ENCODE measurements around the gene CXADR. TPM values are rescaled to one million over a fixed set of nuclear protein-coding genes. Genes with fewer than 3 reads are reported as not detected.
"Not testable (repeated sequence)": the region's sequence is repeated elsewhere in the genome, so short reads cannot be mapped to it uniquely, and the experiment has no call there.

Gene CXADR
- total RNA-seq, 1 donor from 2014 or later = 226 TPM

DNA sequence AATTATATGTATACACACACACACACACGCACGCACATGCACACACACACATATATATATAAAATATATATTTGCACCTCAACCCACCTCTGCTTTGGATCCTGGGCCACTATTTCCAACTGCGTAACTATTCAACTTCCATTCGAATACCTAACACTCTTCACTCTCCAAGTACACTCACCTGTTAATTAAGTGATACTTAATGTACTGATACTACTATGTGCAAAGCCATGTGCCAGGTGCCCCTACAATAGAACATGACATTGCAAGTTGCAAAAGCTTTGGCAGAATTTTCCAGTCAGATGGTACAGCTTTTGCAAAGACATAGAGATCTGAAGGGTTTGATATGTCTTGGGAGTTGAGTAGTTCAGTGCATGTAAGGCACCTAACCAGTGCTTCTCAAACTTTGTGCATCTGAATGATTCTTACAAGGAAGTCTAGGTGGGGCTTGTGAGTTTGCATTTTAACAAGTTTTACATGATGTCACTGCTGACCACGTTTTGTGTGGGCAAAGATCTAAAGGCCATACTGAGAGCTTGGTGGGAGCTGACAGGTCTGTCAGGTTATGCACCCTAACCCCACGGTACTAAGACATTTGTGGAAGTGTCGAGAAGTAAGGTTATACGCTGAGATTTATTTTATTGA, 7.2 kb downstream of the CXADR start:
- Histone ChIP-seq H3K4me2 (no peak overlapping the region), H3K27me3 (no peaks in the 10 kb centered on the region), H2AFZ (replicated peaks) (no peak overlapping the region), H3K79me2 (ENCODE audit: low read depth) (peaks cover 100% of the 10 kb centered on the region), H3K36me3 (no peaks in the 10 kb centered on the region), H3K9me3 (ENCODE audit: low read depth) (no peaks in the 10 kb centered on the region), H4K20me1 (ENCODE audit: low read depth) (peaks cover 100% of the 10 kb centered on the region), H3K4me1 (peaks cover 7% of the 10 kb centered on the region), H3K27ac (no peak overlapping the region), H3K9ac (no peak overlapping the region), H3F3A (ENCODE audit: low read depth) (peaks cover 10% of the 10 kb centered on the region), H3K4me3 (no peak overlapping the region)
- peaks cover 10% of the 10 kb centered on the region for H3K4me1 Mint-ChIP-seq
- peaks cover 74% of the 10 kb centered on the region for H3K36me3 Mint-ChIP-seq
- DNase-seq (ENCODE audit: low spot score) = no peak
- peaks cover 67% of the 10 kb centered on the region for H3K9me3 Mint-ChIP-seq
- no peak overlapping the region for H3K27ac Mint-ChIP-seq
- H3K4me3 Mint-ChIP-seq = no peak overlapping the region
- peaks cover 1% of the 10 kb centered on the region for H3K27me3 Mint-ChIP-seq (ENCODE audit: insufficient read depth, low read depth)
- TF ChIP-seq EZH2 (IDR thresholded peaks at IDR 0.05) (no peak), EZH2phosphoT487 (IDR thresholded peaks at IDR 0.05) (no peak)
- TF ChIP-seq, protein P1, sequence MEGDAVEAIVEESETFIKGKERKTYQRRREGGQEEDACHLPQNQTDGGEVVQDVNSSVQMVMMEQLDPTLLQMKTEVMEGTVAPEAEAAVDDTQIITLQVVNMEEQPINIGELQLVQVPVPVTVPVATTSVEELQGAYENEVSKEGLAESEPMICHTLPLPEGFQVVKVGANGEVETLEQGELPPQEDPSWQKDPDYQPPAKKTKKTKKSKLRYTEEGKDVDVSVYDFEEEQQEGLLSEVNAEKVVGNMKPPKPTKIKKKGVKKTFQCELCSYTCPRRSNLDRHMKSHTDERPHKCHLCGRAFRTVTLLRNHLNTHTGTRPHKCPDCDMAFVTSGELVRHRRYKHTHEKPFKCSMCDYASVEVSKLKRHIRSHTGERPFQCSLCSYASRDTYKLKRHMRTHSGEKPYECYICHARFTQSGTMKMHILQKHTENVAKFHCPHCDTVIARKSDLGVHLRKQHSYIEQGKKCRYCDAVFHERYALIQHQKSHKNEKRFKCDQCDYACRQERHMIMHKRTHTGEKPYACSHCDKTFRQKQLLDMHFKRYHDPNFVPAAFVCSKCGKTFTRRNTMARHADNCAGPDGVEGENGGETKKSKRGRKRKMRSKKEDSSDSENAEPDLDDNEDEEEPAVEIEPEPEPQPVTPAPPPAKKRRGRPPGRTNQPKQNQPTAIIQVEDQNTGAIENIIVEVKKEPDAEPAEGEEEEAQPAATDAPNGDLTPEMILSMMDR (IDR thresholded peaks at IDR 0.05) = no peak

DNA sequence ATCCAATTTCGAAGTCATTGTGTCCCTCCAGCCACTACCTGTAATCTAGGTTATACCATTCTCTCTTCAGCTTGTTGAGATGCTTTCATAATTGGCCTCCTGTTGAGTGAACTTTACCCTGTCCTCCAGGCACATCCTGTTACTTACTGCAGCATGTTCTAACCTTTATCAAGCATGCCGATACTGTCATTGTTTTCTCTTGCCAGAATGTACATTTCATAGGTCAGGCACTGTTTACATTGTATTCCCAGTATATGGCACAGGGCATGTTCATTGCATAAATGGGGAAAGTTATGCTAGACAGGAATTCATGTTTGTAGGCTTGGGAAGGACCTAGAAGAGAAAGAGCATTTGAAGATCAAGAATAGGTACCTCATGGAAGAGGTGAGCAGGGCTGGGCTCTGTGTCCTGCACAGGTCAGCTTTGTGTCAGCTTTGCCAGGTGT, 10.2 kb downstream of the CXADR start:
- no peaks in the 10 kb centered on the region for H3K27me3 ChIP-seq
- no peak for DNase-seq (ENCODE audit: low spot score)
- no peak overlapping the region for H3K27ac ChIP-seq
- H3K4me3 ChIP-seq = no peak overlapping the region
- H3F3A ChIP-seq (ENCODE audit: low read depth) = peaks cover 10% of the 10 kb centered on the region
- H4K20me1 ChIP-seq (ENCODE audit: low read depth) = peaks cover 100% of the 10 kb centered on the region
- H3K9me3 ChIP-seq (ENCODE audit: low read depth) = no peaks in the 10 kb centered on the region
- no peak overlapping the region for H3K9ac ChIP-seq
- Mint-ChIP-seq H3K36me3 (peaks cover 75% of the 10 kb centered on the region), H3K27ac (no peak overlapping the region), H3K4me1 (peaks cover 3% of the 10 kb centered on the region), H3K4me3 (no peak overlapping the region), H3K9me3 (peaks cover 65% of the 10 kb centered on the region), H3K27me3 (ENCODE audit: insufficient read depth, low read depth) (no peaks in the 10 kb centered on the region)
- H3K36me3 ChIP-seq = no peaks in the 10 kb centered on the region
- no peak overlapping the region for H3K4me2 ChIP-seq
- H3K79me2 ChIP-seq (ENCODE audit: low read depth) = peaks cover 100% of the 10 kb centered on the region
- H3K4me1 ChIP-seq = peaks cover 18% of the 10 kb centered on the region
- TF ChIP-seq EZH2phosphoT487 (IDR thresholded peaks at IDR 0.05) = no peak
- TF ChIP-seq, protein P1 (IDR thresholded peaks at IDR 0.05) = no peak
- TF ChIP-seq EZH2 (IDR thresholded peaks at IDR 0.05) = no peak
- no peak overlapping the region for H2AFZ ChIP-seq (replicated peaks)

DNA sequence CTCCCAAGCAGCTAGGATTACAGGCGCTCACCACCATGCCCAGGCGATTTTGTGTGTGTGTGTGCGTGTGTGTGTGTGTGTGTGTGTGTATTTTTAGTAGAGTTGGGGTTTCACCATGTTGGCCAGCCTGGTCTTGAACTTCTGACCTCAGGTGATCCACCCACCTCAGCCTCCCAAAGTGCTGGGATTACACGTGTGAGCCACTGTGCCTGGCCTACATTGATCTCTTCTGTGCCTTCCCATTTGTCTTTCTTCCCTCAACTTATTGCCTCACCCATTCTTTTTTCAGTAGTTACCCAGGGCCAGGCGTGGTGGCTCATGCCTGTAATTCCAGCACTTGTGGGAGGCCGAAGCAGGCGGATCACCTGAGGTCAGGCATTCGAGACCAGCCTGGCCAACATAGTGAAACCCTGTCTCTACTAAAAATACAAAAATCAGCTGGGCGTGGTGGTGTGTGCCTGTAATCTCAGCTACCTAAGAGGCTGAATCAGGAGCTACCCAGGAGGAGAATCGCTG, 11.2 kb downstream of the CXADR start:
- Histone ChIP-seq H3K79me2 (ENCODE audit: low read depth) (peaks cover 100% of the 10 kb centered on the region), H4K20me1 (ENCODE audit: low read depth) (peaks cover 100% of the 10 kb centered on the region), H3K4me1 (peaks cover 18% of the 10 kb centered on the region)
- Mint-ChIP-seq H3K4me3 (peak overlapping the region; percentile 18), H3K36me3 (peaks cover 72% of the 10 kb centered on the region), H3K9me3 (peaks cover 66% of the 10 kb centered on the region)
- not testable (repeated sequence) for H3K4me1 Mint-ChIP-seq; H3K9me3 ChIP-seq (ENCODE audit: low read depth); H3K4me2 ChIP-seq; H3K27ac ChIP-seq; H3F3A ChIP-seq (ENCODE audit: low read depth); H3K9ac ChIP-seq; H3K4me3 ChIP-seq; H3K27me3 ChIP-seq; H2AFZ ChIP-seq (replicated peaks); H3K27ac Mint-ChIP-seq; H3K27me3 Mint-ChIP-seq (ENCODE audit: insufficient read depth, low read depth); DNase-seq (ENCODE audit: low spot score); H3K36me3 ChIP-seq

DNA sequence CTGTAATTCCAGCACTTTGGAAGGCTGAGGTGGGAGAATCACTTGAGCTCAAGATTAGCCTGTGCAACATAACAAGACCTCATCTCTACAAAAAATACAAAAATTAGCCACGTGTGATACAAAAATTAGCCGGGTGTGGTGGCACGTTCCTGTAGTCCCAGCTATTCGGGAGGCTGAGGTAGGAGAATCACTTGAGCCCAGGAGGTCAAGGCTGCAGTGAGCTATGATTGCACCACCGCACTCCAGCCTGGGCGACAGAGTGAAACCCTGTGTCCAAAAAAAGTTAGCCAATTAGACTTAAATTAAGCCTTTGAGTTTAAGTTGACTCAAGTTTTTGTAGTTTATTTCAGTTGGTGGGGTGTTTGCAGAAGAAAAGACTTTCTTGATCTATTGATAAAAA, 11.8 kb downstream of the CXADR start:
- Histone ChIP-seq H3K27ac (no peak overlapping the region), H3F3A (ENCODE audit: low read depth) (peaks cover 10% of the 10 kb centered on the region), H3K4me2 (no peak overlapping the region), H3K4me1 (peaks cover 18% of the 10 kb centered on the region), H2AFZ (replicated peaks) (no peak overlapping the region), H3K9me3 (ENCODE audit: low read depth) (no peaks in the 10 kb centered on the region), H3K9ac (no peak overlapping the region), H4K20me1 (ENCODE audit: low read depth) (peaks cover 100% of the 10 kb centered on the region), H3K36me3 (no peaks in the 10 kb centered on the region), H3K27me3 (no peaks in the 10 kb centered on the region), H3K4me3 (no peak overlapping the region), H3K79me2 (ENCODE audit: low read depth) (peaks cover 100% of the 10 kb centered on the region)
- peaks cover 68% of the 10 kb centered on the region for H3K36me3 Mint-ChIP-seq
- peaks cover 4% of the 10 kb centered on the region for H3K27me3 Mint-ChIP-seq (ENCODE audit: insufficient read depth, low read depth)
- no peak for DNase-seq (ENCODE audit: low spot score)
- H3K27ac Mint-ChIP-seq = no peak overlapping the region
- no peak for TF ChIP-seq EZH2 (IDR thresholded peaks at IDR 0.05)
- TF ChIP-seq EZH2phosphoT487 (IDR thresholded peaks at IDR 0.05) = no peak
- TF ChIP-seq, protein P1 (IDR thresholded peaks at IDR 0.05) = no peak
- no peak overlapping the region for H3K4me3 Mint-ChIP-seq
- H3K9me3 Mint-ChIP-seq = peaks cover 65% of the 10 kb centered on the region
- peaks cover 3% of the 10 kb centered on the region for H3K4me1 Mint-ChIP-seq
